HepG2 (cell line): ENCODE results near the gene CYP11A1. TPM values are rescaled to one million over a fixed set of nuclear protein-coding genes. Genes with fewer than 3 reads are reported as not detected.

Experiments
- ATAC-seq: fragments of 200-7000 bp; cut with Tn5 transposase; 3 replicates; pipeline ENCODE4 v1.9.1; 2020; ENCODE audit warnings: mild to moderate bottlenecking, moderate library complexity
- BruUV-seq: library from RNA; stranded (reverse); fragments of 400-500 nt; replicated peaks from 2 replicates; lab custom pipeline; 2021; lab: Mats Ljungman, UMichigan
- CTCF ChIA-PET: fragments of 300-600 bp; formaldehyde crosslinking; extraction: SDS; loops from one replicate; lab custom pipeline; 2021; ENCODE audit warnings: low total read pairs, inconsistent platforms, low intra/inter-chr PET ratio; lab: Yijun Ruan, JAX
- POLR2A ChIA-PET: fragments of 350-600 bp; sonication (Branson Sonifier 250); formaldehyde crosslinking; loops from one replicate; lab custom pipeline; 2020; ENCODE audit warnings: antibody characterized with exemption, inconsistent platforms; lab: Yijun Ruan, JAX
- DNase-seq: peaks from one replicate; pipeline ENCODE4 v3.0.0-alpha.2; 2015; ENCODE audit warnings: low spot score
- FAIRE-seq: peaks from 3 replicates; lab custom pipeline; 2011; peaks lifted over from hg19 to GRCh38; lab: Jason Lieb, UNC
- H2AFZ ChIP-seq: one replicate; pipeline ENCODE4 v1.6.1; 2011; ENCODE audit warnings: low read length, inconsistent platforms
- H3K27ac ChIP-seq: fragments of 300-600 bp; 3 replicates; pipeline ENCODE4 v1.8.0; 2011; ENCODE audit warnings: mixed run types, mild to moderate bottlenecking, mixed read lengths, low read length, inconsistent platforms; ENCODE audit not compliant: insufficient read depth; ENCODE audit errors: extremely low read length
- H3K27me3 ChIP-seq, 2 experiments: fragments of 200-600 bp in 1 of 2; 2 replicates in 1 of 2; 3 replicates in 1 of 2; pipeline versions ENCODE4 v1.6.0 to v1.8.0; 2011; ENCODE audit warnings: low read length in 2 of 2, mild to moderate bottlenecking in 2 of 2, moderate library complexity in 2 of 2, inconsistent platforms in 1 of 2; ENCODE audit not compliant: insufficient read depth in 2 of 2, control insufficient read depth in 1 of 2
- H3K36me3 ChIP-seq, 2 experiments: fragments of 200-600 bp in 1 of 2; replicated peaks in 1 of 2; 2 replicates in 1 of 2; 3 replicates in 1 of 2; pipeline versions ENCODE4 v1.5.1 to v1.8.0; 2011; ENCODE audit warnings: low read length in 2 of 2, inconsistent platforms in 1 of 2; ENCODE audit not compliant: insufficient read depth in 2 of 2, control insufficient read depth in 1 of 2
- H3K4me1 ChIP-seq: 2 replicates; pipeline ENCODE4 v1.5.1; 2012; ENCODE audit warnings: low read length, inconsistent platforms; ENCODE audit not compliant: insufficient read depth
- H3K4me2 ChIP-seq: 2 replicates; pipeline ENCODE4 v1.6.0; 2011; ENCODE audit warnings: low read depth, low read length, inconsistent platforms
- H3K4me3 ChIP-seq, 3 experiments: fragments of 200-600 bp in 1 of 3; sonication (generic), shearing (Covaris generic) in 1 of 3; replicated peaks in 1 of 3; 2 replicates each; pipeline ENCODE4 v1.5.1; 2011 to 2016; ENCODE audit warnings: low read length in 3 of 3, inconsistent platforms in 2 of 3, low read depth in 2 of 3, mild to moderate bottlenecking in 2 of 3, control low read depth in 1 of 3, mixed read lengths in 1 of 3; ENCODE audit not compliant: insufficient read depth in 1 of 3
- H3K79me2 ChIP-seq: one replicate; pipeline ENCODE4 v1.6.1; 2011; ENCODE audit warnings: low read length, inconsistent platforms; ENCODE audit not compliant: insufficient read depth
- H3K9ac ChIP-seq: 2 replicates; pipeline ENCODE4 v1.6.0; 2011; ENCODE audit warnings: mild to moderate bottlenecking, low read depth, low read length, inconsistent platforms; ENCODE audit not compliant: insufficient read depth
- H3K9me3 ChIP-seq: 2 replicates; pipeline ENCODE4 v1.5.1; 2012; ENCODE audit warnings: mild to moderate bottlenecking, low read length
- H4K20me1 ChIP-seq: 2 replicates; pipeline ENCODE4 v1.6.0; 2011; ENCODE audit warnings: inconsistent platforms, mild to moderate bottlenecking, low read length, moderate library complexity; ENCODE audit not compliant: insufficient read depth
- NCOR1 ChIP-seq: fragments of 200-600 bp; sonication (generic); IDR thresholded peaks from 2 replicates; pipeline ENCODE4 v1.7.0; 2017; ENCODE audit warnings: antibody characterized with exemption, low read length, borderline replicate concordance
- NR2C2 ChIP-seq: sonication (generic); formaldehyde crosslinking; IDR thresholded peaks from 2 replicates; pipeline ENCODE4 v1.4.0; 2020; ENCODE audit warnings: missing genetic modification reagents, mild to moderate bottlenecking, moderate library complexity, borderline replicate concordance
- NR2F6 ChIP-seq, 2 experiments: IDR thresholded peaks; 2 replicates each; pipeline ENCODE4 v1.6.1; 2016; ENCODE audit warnings: antibody characterized with exemption in 1 of 2, mild to moderate bottlenecking in 1 of 2
- TRIM24 ChIP-seq: sonication (generic); formaldehyde crosslinking; IDR thresholded peaks from 2 replicates; pipeline ENCODE4 v1.8.0; 2022; ENCODE audit warnings: mild to moderate bottlenecking, missing genetic modification reagents
- ZMYM2 ChIP-seq: sonication (generic); formaldehyde crosslinking; IDR thresholded peaks from 2 replicates; pipeline ENCODE4 v1.8.0; 2022; ENCODE audit warnings: mild to moderate bottlenecking, missing genetic modification reagents
- ZNF768 ChIP-seq: sonication (generic); formaldehyde crosslinking; IDR thresholded peaks from 2 replicates; pipeline ENCODE4 v1.4.0; 2020; ENCODE audit warnings: missing genetic modification reagents
- WGBS: methylation state at CpG from one replicate; pipeline ENCODE4 v1.1.6; 2017; ENCODE audit warnings: low lambda C conversion rate; 5-methylcytosine and 5-hydroxymethylcytosine counted together
- in situ Hi-C: cut with HindIII; loops from 2 replicates; pipeline ENCODE4 v1.10.0; 2017; ENCODE audit warnings: low pct_unique_long_range_greater_than_20kb; ENCODE audit not compliant: extremely low pct_ligation_motif_present
- intact Hi-C: fragments of 100-400 bp; cut with micrococcal nuclease; formaldehyde crosslinking; loops from one replicate; pipeline ENCODE4 v1.10.0; 2022; ENCODE audit not compliant: unreplicated experiment
- polyA plus RNA-seq, 8 experiments: library from polyadenylated mRNA; depleted of rRNA in 3 of 8; stranded (reverse) in 7 of 8; unstranded in 1 of 8; fragments of >200 nt; fragmentation: Illumina TruSeq in 4 of 8; extraction: Trizol in 4 of 8; gene quantifications; 2 replicates each; pipeline versions ENCODE4 v1.2.1 to v1.2.3, GENCODE V29; 2011 to 2016; ENCODE audit warnings: low read depth in 4 of 8, missing spikeins in 1 of 8, mixed read lengths in 1 of 8; ENCODE audit not compliant: insufficient read depth in 1 of 8
- total RNA-seq, 5 experiments: library from RNA; depleted of rRNA; stranded (reverse); fragments of >200 nt; fragmentation: Illumina TruSeq; extraction: Trizol; gene quantifications; 2 replicates each; pipeline ENCODE4 v1.2.3, GENCODE V29; 2016; ENCODE audit warnings: low read depth in 1 of 5
- TF ChIP-seq, protein P1 (sequence below): sonication (generic); formaldehyde crosslinking; conservative IDR thresholded peaks from 2 replicates; pipeline ENCODE4 v1.8.0; 2022; ENCODE audit warnings: mild to moderate bottlenecking, moderate library complexity, missing genetic modification reagents

Gene CYP11A1
- total and polyA plus RNA-seq, 2 of the 13 experiments (the other 11 are each of a cell fraction or from before 2014, with no cell fraction given): 0.66 to 0.92 TPM

DNA sequence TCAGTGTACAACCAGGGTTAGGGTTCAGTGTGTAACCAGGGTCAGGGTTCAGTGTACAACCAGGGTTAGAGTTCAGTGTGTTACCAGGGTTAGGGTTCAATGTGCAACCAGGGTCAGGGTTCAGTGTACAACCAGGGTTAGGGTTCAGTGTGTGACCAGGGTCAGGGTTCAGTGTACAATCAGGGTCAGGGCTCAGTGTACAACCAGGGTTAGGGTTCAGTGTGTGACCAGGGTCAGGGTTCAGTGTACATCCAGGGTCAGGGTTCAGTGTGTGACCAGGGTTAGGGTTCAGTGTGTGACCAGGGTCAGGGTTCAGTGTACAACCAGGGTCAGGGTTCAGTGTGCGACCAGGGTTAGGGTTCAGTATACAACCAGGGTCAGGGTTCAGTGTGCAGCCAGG is 33.3 kb downstream of the CYP11A1 start:
- WGBS: 33% methylated on average over 1 of the region's 1 CpG
- intact Hi-C loops: no loop called here
- no peaks in the 10 kb centered on the region for H3K9me3 ChIP-seq
- peak; percentile 78 for TF ChIP-seq NR2C2 (CRISPR knock-in tag)
- peak; percentile 85; the same call in 1 of the 2 replicates for TF ChIP-seq TRIM24 (CRISPR knock-in tag)
- no peak for TF ChIP-seq ZNF768 (CRISPR knock-in tag)
- TF ChIP-seq NCOR1: peak; percentile 53; the same call in 1 of the 2 replicates
- TF ChIP-seq, protein P1, sequence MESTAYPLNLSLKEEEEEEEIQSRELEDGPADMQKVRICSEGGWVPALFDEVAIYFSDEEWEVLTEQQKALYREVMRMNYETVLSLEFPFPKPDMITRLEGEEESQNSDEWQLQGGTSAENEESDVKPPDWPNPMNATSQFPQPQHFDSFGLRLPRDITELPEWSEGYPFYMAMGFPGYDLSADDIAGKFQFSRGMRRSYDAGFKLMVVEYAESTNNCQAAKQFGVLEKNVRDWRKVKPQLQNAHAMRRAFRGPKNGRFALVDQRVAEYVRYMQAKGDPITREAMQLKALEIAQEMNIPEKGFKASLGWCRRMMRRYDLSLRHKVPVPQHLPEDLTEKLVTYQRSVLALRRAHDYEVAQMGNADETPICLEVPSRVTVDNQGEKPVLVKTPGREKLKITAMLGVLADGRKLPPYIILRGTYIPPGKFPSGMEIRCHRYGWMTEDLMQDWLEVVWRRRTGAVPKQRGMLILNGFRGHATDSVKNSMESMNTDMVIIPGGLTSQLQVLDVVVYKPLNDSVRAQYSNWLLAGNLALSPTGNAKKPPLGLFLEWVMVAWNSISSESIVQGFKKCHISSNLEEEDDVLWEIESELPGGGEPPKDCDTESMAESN (CRISPR knock-in tag): no peak
- peak; percentile 54; the same call in 1 of the 2 replicates for TF ChIP-seq ZMYM2 (CRISPR knock-in tag)
- peak; percentile 21; the same call in 1 of the 2 replicates for TF ChIP-seq NR2F6 (IDR thresholded peaks at IDR 0.05)
- TF ChIP-seq NR2F6 (CRISPR knock-in tag; IDR thresholded peaks at IDR 0.05): no peak
- TF ChIP-seq, all 625 proteins: peak for 5
- H3K36me3 ChIP-seq: no peaks in the 10 kb centered on the region
- no peaks in the 10 kb centered on the region for H3K79me2 ChIP-seq
- ChIA-PET CTCF (no interaction called here), POLR2A (no interaction called here)
- no peak overlapping the region for H2AFZ ChIP-seq
- no peaks in the 10 kb centered on the region for H4K20me1 ChIP-seq
- no peak overlapping the region for H3K4me3 ChIP-seq
- peaks cover 2 to 65% of the 10 kb centered on the region in 2 experiments; a peak in 3 of 5 replicates for H3K27me3 ChIP-seq
- no peak overlapping the region for H3K27ac ChIP-seq
- FAIRE-seq (no peak), ATAC-seq (no peak), DNase-seq (no peak)
- no peak overlapping the region for H3K9ac ChIP-seq
- H3K4me2 ChIP-seq: no peak overlapping the region
- in situ Hi-C loops: no loop called here
- BruUV-seq: no TSS peak
- no peaks in the 10 kb centered on the region for H3K4me1 ChIP-seq
